ENCODE data around the gene ARHGAP30.

Gene ARHGAP30

GRCh38 chr1:161091093-161091492 is 21.4 kb upstream of the ARHGAP30 start:
- FAIRE-seq, result no peak
- DNase-seq (ENCODE audit: low spot score), result no peak

- DNase-seq (ENCODE audit: low spot score), result no peak
- FAIRE-seq, result no peak
Observed at GRCh38 chr1:161090617-161091016, 20.9 kb upstream of the ARHGAP30 start.

GRCh38 chr1:161089938-161090337 is 20.2 kb upstream of the ARHGAP30 start:
- DNase-seq (ENCODE audit: low spot score) (no peak), FAIRE-seq (no peak)

GRCh38 chr1:161089251-161089924 is 19.7 kb upstream of the ARHGAP30 start, which contains the start of gene NECTIN4:
TSS of gene NECTIN4 (minus strand) at chr1:161089558. CDS start at chr1:161089296, 262 bp downstream.
- FAIRE-seq (no peak), DNase-seq (ENCODE audit: low spot score) (no peak)

- FAIRE-seq (no peak), DNase-seq (ENCODE audit: low spot score) (peak; percentile 25)
Observed at GRCh38 chr1:161088587-161089110, 19.0 kb upstream of the ARHGAP30 start.

GRCh38 chr1:161086457-161086856 is 16.8 kb upstream of the ARHGAP30 start:
- FAIRE-seq, result no peak

GRCh38 chr1:161085165-161085564 is 15.5 kb upstream of the ARHGAP30 start:
- FAIRE-seq, result no peak

More at GRCh38 chr1:161086457-161086856, 16.8 kb upstream of the ARHGAP30 start:
- no peak for DNase-seq (ENCODE audit: low spot score)

GRCh38 chr1:161084597-161084988 is 14.9 kb upstream of the ARHGAP30 start:
- no peak for FAIRE-seq
- no peak for DNase-seq (ENCODE audit: low spot score)

More at GRCh38 chr1:161085165-161085564, 15.5 kb upstream of the ARHGAP30 start:
- DNase-seq (ENCODE audit: low spot score), result no peak

- FAIRE-seq (no peak), DNase-seq (ENCODE audit: low spot score) (no peak)
Observed at GRCh38 chr1:161083748-161084596, 14.3 kb upstream of the ARHGAP30 start.

GRCh38 chr1:161082996-161083747 is 13.5 kb upstream of the ARHGAP30 start:
- DNase-seq (ENCODE audit: low spot score) (peak; percentile 91), FAIRE-seq (peak; percentile 68)

GRCh38 chr1:161082483-161082882 is 12.8 kb upstream of the ARHGAP30 start:
- FAIRE-seq, result no peak
- no peak for DNase-seq (ENCODE audit: low spot score)

- DNase-seq (ENCODE audit: low spot score) (no peak), FAIRE-seq (no peak)
Observed at GRCh38 chr1:161081519-161081918, 11.8 kb upstream of the ARHGAP30 start.

GRCh38 chr1:161080441-161081405 is 11.0 kb upstream of the ARHGAP30 start:
- DNase-seq (ENCODE audit: low spot score) (no peak), FAIRE-seq (no peak)

GRCh38 chr1:161079436-161080110 is 9.9 kb upstream of the ARHGAP30 start:
- DNase-seq (ENCODE audit: low spot score) (no peak), FAIRE-seq (no peak)

GRCh38 chr1:161077426-161077825 is 7.7 kb upstream of the ARHGAP30 start:
- no peak for FAIRE-seq

GRCh38 chr1:161076410-161076809 is 6.7 kb upstream of the ARHGAP30 start:
- DNase-seq (ENCODE audit: low spot score) (no peak), FAIRE-seq (no peak)

More at GRCh38 chr1:161077426-161077825, 7.7 kb upstream of the ARHGAP30 start:
- no peak for DNase-seq (ENCODE audit: low spot score)

- FAIRE-seq (no peak), DNase-seq (ENCODE audit: low spot score) (no peak)
Observed at GRCh38 chr1:161074676-161075368, 5.1 kb upstream of the ARHGAP30 start.

GRCh38 chr1:161073474-161074121 is 3.9 kb upstream of the ARHGAP30 start:
- FAIRE-seq (no peak), DNase-seq (ENCODE audit: low spot score) (no peak)
